Peyer's patch (tissue), 4 donors: ENCODE results near the gene LIM2.

Experiments used
- CTCF ChIP-seq, 6 experiments: fragments of 450-650 bp in 4 of 6; fragments of 200-600 bp in 2 of 6; sonication (generic) in 1 of 6; IDR thresholded peaks; one replicate each; pipeline ENCODE4 v1.5.1; 2017 to 2019; ENCODE audit warnings: antibody characterized with exemption in 6 of 6, mild to moderate bottlenecking in 3 of 6, moderate library complexity in 1 of 6
- POLR2A ChIP-seq, 2 donors: fragments of 450-650 bp; IDR thresholded peaks; one replicate each; pipeline ENCODE4 v1.5.1; 2017; ENCODE audit warnings: antibody characterized with exemption in 2 of 2, mild to moderate bottlenecking in 2 of 2, moderate library complexity in 2 of 2

- TF ChIP-seq CTCF (IDR thresholded peaks at IDR 0.05) (no peak), POLR2A (IDR thresholded peaks at IDR 0.05) (no peak)
Measured at GRCh38 chr19:51357952-51358351, 29.8 kb downstream of the LIM2 start.
